Omental fat pad (tissue), 4 donors: ENCODE measurements around the gene SPATC1L. TPM values are rescaled to one million over a fixed set of nuclear protein-coding genes. Genes with fewer than 3 reads are reported as not detected.

Experiments used
- ATAC-seq: fragments of 150-250 bp; one replicate; pipeline ENCODE4 v1.9.1; 2016; ENCODE audit warnings: mild to moderate bottlenecking, moderate library complexity; ENCODE audit not compliant: low FRiP score
- DNase-seq: peaks from one replicate; pipeline ENCODE4 v3.0.0-alpha.2; 2019; ENCODE audit warnings: low spot score
- total RNA-seq, 4 donors: library from RNA; depleted of rRNA; stranded (reverse); fragments of >200 nt; gene quantifications; one replicate each; pipeline ENCODE4 v1.1.0, GENCODE V29; 2016
- TF ChIP-seq, protein P1 (sequence below), 3 donors: fragments of 450-650 bp; IDR thresholded peaks; one replicate each; pipeline ENCODE4 v1.5.1; 2016 to 2017; ENCODE audit warnings: antibody characterized with exemption in 3 of 3, mild to moderate bottlenecking in 3 of 3, moderate library complexity in 2 of 3

The SPATC1L gene
- total RNA-seq, 4 donors from 2014 or later: 0.96 to 8.0 (median 2.8) TPM

DNA sequence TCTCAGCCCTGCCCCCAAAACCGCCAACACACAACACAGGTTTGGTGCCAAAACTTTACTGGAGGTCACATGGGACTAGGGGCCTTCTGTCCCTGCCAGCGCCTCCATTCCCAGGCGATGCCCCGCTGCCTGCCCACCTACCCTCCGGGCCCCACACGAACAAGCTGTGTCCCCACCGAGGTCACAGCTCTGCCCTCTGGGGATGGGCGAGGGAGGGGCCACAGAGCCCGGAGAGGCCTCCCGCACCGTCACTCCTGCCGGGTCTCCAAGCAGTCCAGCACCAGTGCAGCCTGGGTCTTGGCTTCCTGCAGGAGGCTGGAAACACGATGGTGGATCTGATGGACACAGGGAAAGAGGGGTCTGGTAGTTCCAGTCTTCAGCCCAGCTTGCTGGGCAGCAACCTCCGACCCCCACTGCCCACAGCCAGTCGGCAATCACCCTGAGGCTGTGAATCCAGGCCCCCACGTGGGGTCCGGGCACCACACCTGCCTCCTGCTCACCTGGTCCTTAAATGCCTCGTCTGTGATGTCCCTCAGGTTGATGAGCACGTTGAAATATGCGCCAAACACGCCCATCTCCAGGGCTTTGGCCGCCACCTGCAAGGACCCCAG, 47.4 kb downstream of the SPATC1L start:
- ATAC-seq: no peak
- TF ChIP-seq, protein P1, sequence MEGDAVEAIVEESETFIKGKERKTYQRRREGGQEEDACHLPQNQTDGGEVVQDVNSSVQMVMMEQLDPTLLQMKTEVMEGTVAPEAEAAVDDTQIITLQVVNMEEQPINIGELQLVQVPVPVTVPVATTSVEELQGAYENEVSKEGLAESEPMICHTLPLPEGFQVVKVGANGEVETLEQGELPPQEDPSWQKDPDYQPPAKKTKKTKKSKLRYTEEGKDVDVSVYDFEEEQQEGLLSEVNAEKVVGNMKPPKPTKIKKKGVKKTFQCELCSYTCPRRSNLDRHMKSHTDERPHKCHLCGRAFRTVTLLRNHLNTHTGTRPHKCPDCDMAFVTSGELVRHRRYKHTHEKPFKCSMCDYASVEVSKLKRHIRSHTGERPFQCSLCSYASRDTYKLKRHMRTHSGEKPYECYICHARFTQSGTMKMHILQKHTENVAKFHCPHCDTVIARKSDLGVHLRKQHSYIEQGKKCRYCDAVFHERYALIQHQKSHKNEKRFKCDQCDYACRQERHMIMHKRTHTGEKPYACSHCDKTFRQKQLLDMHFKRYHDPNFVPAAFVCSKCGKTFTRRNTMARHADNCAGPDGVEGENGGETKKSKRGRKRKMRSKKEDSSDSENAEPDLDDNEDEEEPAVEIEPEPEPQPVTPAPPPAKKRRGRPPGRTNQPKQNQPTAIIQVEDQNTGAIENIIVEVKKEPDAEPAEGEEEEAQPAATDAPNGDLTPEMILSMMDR (IDR thresholded peaks at IDR 0.05): no peak
- no peak for DNase-seq

DNA sequence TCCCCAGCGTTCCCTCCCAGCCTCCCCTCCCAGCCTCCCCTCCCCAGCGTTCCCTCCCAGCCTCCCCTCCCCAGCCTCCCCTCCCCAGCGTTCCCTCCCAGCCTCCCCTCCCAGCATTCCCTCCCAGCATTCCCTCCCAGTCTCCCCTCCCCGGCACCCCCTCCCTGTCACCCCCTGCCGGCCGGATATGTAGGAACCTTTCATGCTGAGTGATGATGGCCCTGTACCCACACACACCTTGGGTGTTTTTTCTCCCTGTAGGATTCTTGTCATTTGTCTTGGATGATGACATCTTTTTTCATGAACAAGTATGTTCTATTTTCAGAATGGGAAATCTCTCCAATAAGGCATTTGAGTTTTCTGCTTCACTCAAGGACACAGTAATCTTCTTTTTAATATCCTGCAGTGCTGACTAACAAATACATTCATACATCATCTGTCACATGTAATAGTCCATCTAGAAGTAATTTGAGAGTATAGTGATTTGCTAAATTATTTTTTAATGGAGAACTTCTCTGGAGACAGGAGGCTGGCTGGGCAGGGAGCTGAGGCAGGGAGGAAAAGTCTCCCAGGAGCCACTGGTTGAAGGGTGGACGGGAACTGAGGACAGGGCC, 48.4 kb downstream of the SPATC1L start:
- ATAC-seq: no peak
- TF ChIP-seq, protein P1 (IDR thresholded peaks at IDR 0.05): no peak
- no peak for DNase-seq

DNA sequence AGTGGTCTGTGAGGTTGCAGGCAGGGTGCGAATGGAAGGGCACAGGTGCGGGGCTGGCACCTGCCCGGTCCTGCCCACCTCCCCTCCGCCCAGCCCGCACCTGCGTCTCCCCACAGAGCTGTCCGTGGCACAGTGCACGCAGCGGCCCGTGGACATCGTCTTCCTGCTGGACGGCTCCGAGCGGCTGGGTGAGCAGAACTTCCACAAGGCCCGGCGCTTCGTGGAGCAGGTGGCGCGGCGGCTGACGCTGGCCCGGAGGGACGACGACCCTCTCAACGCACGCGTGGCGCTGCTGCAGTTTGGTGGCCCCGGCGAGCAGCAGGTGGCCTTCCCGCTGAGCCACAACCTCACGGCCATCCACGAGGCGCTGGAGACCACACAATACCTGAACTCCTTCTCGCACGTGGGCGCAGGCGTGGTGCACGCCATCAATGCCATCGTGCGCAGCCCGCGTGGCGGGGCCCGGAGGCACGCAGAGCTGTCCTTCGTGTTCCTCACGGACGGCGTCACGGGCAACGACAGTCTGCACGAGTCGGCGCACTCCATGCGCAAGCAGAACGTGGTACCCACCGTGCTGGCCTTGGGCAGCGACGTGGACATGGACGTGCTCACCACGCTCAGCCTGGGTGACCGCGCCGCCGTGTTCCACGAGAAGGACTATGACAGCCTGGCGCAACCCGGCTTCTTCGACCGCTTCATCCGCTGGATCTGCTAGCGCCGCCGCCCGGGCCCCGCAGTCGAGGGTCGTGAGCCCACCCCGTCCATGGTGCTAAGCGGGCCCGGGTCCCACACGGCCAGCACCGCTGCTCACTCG, 52.2 kb downstream of the SPATC1L start:
- TF ChIP-seq, protein P1 (IDR thresholded peaks at IDR 0.05): no peak
- DNase-seq (no peak), ATAC-seq (no peak)

DNA sequence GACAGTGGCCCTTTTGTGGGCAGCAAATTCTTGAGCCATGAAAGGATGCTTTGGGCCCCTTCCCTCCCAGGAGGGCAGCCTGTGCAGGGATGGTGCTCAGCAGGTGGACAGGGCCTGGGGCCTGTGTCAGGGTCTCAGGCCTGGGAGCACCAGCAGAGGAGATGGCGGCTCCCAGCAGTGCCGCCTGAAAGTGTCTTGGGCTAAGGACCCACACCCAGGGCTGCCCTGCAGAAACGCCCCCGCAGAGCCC, 52.7 kb downstream of the SPATC1L start:
- DNase-seq: no peak
- no peak for ATAC-seq
- TF ChIP-seq, protein P1 (IDR thresholded peaks at IDR 0.05): no peak

DNA sequence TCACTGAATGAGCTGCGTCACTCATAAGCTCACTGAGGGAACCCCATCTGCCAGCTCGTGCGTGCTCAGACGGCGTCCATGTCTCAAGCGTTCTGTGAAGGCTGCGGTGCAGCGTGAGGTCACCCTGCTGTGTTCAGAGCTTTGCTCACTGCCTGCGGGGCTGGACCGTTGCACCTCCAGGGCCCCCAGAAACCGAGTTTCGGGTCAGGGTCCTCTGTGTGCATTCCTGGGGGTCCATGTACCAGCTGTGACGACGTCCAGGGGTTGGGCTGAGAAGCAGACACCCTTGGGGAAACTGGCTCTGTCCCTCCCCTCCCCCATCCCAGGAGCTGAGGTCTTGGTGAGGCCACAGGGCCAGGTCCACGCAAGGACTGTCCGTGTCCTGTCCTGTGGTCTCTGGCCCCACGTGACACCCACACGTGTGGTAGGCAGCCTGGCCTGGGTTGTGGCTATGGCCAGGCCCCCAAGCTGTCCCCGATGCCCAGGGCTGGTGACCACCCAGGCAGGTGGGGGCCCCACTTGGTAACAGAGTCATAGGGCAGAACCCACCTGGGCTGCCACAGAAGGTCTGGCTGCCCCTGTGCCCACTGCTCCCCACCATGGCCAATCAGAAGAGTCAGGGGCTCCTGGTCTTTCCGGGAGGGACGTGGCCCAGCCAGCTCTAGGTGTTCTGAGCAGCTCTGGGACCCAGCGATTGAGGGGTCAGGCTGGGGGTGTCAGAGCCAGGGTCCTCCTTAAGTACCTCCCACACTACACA, 53.2 kb downstream of the SPATC1L start:
- DNase-seq (no peak), ATAC-seq (peak; percentile 6)
- TF ChIP-seq, protein P1 (IDR thresholded peaks at IDR 0.05): no peak

DNA sequence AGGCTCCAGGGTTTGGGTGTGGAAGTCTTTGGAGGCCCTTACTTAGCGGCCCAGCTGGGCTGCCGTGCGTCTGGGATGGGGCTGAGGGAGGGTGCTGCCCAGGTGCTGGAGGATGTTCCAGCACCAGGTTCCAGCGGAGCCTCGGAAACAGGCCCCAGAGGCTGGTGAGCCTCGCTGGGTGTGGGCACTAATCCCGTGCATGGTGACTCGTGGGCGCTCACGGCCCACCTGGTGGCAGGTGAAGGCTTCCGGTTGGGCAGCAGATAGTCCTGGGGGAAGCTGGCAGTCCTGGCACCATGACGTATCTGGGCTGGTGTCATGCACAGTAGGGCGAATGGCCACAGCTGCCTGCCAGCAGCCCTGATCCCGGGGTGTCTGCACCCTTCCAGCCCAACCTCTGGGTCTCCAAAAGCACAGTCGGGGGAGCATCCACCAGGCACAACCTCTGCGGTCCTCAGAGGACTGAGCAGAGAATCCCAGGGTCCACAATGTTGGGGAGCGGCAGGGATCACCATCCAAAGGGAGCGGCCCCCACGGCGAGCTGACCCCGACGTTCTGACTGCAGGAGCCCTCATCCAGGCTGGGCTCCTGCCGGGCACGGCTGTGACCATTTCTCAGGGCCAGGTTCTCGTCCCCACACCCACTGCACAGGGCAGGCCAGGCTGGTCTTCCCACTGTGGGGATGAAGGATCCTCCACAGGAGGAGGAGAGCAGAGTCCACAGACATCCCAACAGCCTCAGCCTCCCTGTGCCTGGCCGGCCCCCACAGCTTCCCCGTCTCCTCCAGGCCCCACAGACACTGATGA, 54.2 kb downstream of the SPATC1L start:
- DNase-seq: no peak
- TF ChIP-seq, protein P1 (IDR thresholded peaks at IDR 0.05): no peak
- ATAC-seq: no peak
